Suppressor macrophage treated with lipopolysaccharide for 1 hour (primary cell): ENCODE measurements around the gene MSL2.
"Not testable (repeated sequence)": the region's sequence is repeated elsewhere in the genome, so short reads cannot be mapped to it uniquely, and the experiment has no call there.

Experiments
- DNase-seq, 3 donors: peaks; one replicate each; pipeline ENCODE4 v3.0.0-alpha.2; 2020 to 2022

MSL2 gene

GRCh38 chr3:136192831-136193230 is 3.3 kb downstream of the MSL2 start:
- peak; percentile 58 to 76 (median 68) for DNase-seq

GRCh38 chr3:136192195-136192594 is 3.9 kb downstream of the MSL2 start:
- not testable (repeated sequence) for DNase-seq

GRCh38 chr3:136189859-136190617 is 6.1 kb downstream of the MSL2 start:
- no peak for DNase-seq

DNA sequence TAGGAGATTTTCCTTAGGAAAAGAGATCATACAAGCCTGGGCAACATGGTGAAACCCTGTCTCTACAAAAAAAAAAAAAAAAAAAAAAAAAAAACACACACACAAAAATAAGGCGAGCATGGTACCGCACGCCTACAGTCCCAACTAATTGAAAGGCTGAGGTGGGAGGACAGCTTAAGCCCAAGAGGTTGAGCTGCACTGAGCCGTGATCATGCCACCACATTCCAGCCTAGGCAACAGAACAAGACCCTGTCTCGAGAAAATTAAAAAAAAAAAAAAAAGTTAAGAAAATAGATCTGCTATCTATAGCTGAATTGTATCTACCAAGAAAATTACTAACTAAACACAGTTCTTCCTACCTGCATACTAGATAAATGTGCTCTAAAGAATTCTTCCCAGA is 7.1 kb downstream of the MSL2 start:
- DNase-seq = no peak

- no peak for DNase-seq
These were observed 8.3 kb downstream of the MSL2 start for GRCh38 chr3:136187868-136188267.

GRCh38 chr3:136186846-136187245 is 9.3 kb downstream of the MSL2 start:
- no peak for DNase-seq

DNA sequence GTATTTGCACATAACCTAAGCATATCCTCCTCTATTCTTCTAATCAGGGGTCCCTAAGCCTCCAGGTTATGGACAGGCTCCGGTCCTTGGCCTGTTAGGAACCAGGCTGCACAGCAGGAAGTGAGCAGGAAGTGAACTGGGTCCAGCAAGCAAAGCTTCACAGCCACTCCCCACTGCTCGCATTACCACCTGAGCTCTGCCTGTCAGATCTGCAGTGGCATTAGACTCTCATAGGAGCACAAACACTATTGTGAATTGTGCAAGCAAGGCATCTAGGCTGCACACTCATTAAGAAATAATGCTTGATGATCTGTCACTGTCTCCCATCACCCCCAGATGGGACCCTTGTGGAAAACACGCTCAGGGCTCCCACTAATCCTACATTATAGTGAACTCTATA is 9.8 kb downstream of the MSL2 start:
- no peak for DNase-seq

- DNase-seq = peak in 2 of 3 donors; percentile 37 to 45
These were observed 11.4 kb downstream of the MSL2 start for GRCh38 chr3:136184703-136185102.

DNA sequence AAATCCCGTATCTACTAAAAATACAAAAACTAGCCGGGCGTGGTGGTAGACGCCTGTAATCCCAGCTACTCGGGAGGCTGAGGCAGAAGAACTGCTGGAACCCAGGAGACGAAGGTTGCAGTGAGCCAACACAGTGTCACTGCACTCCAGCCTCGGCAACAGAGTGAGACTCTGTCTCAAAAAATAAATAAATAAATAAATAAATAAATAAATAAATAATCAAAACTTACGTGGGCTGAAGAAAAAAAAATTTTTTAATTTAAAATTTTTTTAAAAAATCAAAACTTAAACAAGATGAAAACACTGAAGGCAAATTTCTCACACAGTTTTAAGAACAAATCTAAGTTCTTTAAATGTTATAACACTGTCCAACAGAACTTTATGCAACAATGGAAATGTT is 14.4 kb downstream of the MSL2 start:
- DNase-seq = peak in 1 of 3 donors; percentile 32

DNA sequence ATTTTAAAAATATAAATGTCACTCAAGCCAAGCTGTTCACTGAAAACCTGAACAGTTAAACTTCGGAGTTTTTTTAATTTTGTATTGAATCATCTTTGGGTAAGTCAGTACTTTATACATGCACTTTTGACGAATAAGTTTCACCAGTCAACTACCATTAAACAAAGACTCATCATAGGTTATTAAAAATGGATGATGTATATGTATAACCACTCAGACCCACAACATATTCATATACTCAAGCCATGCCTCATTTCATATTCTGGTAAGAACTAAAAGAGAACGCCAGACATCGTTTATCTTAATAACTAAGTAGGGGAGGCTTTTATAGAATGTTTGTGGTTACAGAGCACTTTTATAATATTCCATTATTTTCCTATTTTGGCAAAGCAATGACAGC is 18.3 kb downstream of the MSL2 start:
- DNase-seq = no peak

- peak; percentile 18 to 52 (median 46) for DNase-seq
These were observed 22.1 kb downstream of the MSL2 start for GRCh38 chr3:136173939-136174490.

DNA sequence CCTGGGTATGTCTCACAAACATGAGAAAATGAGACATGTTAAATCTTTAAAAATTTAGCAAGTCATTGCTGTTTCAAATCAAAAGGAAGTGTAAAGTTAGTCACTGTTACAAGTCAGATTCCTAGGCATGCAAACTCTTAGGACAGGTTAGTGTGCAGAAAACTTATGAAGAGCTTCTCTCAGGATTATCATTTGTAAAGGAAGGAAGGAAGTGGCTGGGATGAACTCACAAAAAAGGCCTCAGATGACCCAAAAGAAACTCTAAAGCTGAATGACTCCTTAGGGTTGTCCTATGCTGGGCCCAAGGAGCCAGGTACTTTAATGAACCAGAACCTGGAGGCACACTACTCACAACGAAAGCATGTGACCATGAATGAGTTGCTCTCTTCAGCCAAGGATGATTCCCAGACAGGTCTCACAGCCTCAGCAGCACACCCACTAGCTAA is 25.0 kb downstream of the MSL2 start:
- peak in 2 of 3 donors; percentile 20 to 29 for DNase-seq

DNA sequence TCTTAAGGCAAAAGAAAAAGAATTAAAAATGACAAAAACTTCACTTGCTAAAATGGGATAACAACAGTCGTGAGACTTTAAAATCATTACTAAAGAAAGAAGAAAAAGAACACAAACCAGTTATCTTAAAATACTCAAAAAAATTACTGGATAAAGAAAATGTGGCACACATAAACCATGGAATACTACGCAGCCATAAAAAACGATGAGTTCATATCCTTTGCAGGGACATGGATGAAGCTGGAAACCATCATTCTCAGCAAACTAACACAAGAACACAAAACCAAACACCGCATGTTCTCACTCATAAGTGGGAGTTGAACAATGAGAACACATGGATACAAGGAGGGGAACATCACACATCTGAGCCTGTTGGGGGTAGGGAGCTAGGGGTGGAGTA is 27.9 kb downstream of the MSL2 start:
- not testable (repeated sequence) for DNase-seq

- no peak for DNase-seq
These were observed 29.6 kb downstream of the MSL2 start for GRCh38 chr3:136166507-136166906.

- DNase-seq = not testable (repeated sequence)
These were observed 32.5 kb downstream of the MSL2 start for GRCh38 chr3:136163607-136164006.

DNA sequence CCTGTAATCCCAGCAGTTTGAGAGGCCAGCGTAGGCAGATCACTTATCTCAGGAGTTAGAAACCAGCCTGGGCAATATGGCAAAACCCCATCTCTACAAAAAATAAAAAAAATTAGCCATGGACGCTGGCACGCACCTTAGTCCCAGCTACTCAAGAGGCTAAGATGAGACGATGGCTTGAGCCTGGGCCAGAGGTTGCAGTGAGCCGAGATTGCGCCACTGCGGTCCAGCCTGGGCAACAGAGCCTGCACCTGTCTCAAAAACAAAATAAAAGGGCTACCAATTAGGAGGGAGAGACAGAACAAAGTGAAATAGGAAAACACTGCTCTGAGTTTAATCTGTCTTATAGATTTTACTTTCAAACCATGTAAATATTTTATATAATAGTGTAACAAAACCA is 33.8 kb downstream of the MSL2 start:
- DNase-seq = no peak

- no peak for DNase-seq
These were observed 34.6 kb downstream of the MSL2 start for GRCh38 chr3:136161516-136161915.

DNA sequence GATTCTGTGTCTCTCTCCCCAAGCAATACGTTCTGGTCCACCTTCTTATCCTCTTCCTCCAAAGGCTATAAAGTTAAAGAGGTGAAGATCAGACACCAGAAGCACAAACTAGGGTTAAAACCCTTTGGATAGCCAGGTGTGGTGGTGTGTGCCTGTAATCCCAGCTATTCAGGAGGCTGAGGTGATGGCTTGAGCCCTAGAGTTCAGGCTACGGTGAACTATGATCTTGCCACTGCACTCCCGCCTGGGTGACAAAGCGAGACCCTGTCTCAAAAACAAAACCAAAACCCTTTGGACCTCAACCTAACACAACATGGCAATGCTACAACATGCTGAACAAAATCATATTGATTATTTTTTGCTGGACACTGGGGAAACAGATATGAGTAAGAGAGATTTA is 43.2 kb downstream of the MSL2 start:
- DNase-seq = no peak

- DNase-seq = no peak
These were observed 43.8 kb downstream of the MSL2 start for GRCh38 chr3:136152176-136152843.

DNA sequence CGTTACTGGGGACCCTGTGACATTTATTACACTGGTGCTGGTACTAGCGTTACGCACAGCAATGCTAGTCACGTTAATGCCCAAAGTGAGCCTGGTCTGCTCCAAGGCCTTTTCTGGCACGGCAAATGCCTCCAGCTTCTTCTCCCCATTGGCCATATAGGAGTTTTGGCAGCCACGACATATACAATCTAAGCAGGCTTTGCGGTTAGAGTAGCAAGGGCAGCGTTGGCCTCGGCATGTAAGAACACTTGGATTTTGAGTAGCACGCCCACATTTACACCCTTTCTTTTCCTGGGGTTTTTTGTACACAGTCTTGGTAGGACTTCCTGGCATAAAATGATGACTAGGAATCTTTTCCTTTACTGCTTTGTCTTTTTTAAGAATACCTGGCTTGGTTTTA is 44.9 kb downstream of the MSL2 start:
- no peak for DNase-seq

DNA sequence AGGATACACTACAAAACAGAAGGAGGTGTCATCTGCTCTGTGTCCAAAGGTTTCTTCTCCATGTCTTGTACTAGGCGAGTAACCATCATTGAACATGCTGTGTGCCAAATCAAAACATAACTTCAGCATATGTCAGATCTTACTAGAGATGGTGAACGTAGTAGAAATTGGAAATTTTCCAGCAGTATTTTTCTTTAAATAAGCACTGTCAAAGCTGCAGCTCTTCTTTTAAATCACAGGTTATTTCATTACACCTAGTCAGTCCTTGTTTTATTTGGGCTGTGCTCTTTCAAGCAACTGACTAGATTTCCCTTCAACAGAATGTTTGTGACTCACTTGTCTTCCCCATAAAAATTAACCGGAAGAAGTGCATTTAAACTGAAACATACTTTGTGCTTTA is 46.5 kb downstream of the MSL2 start:
- no peak for DNase-seq

- no peak for DNase-seq
These were observed 49.0 kb downstream of the MSL2 start for GRCh38 chr3:136146981-136147729.

GRCh38 chr3:136144397-136144796 is 51.7 kb downstream of the MSL2 start:
- DNase-seq = not testable (repeated sequence)
